Endothelial cell (in vitro differentiated cells): Measurements from ENCODE around the gene LAMB1. TPM values are rescaled to one million over a fixed set of nuclear protein-coding genes. Genes with fewer than 3 reads are reported as not detected.
A peak's percentile ranks its signal among the peaks of the same experiment; 100 is the strongest.

Source experiments
- DNase-seq: peaks from one replicate; pipeline ENCODE4 v3.0.0; 2021; ENCODE audit warnings: low spot score
- H3K27ac Mint-ChIP-seq: one replicate; pipeline ENCODE4 v1.8.0; 2021; ENCODE audit warnings: mixed read lengths, inconsistent platforms; ENCODE audit not compliant: unreplicated experiment
- H3K27me3 Mint-ChIP-seq: one replicate; pipeline ENCODE4 v1.8.0; 2021; ENCODE audit warnings: mild to moderate bottlenecking, moderate library complexity, mixed read lengths, inconsistent platforms; ENCODE audit not compliant: unreplicated experiment
- H3K36me3 Mint-ChIP-seq: one replicate; pipeline ENCODE4 v1.8.0; 2021; ENCODE audit warnings: mild to moderate bottlenecking, low read depth, mixed read lengths, inconsistent platforms; ENCODE audit not compliant: unreplicated experiment
- H3K4me1 Mint-ChIP-seq: one replicate; pipeline ENCODE4 v1.8.0; 2021; ENCODE audit warnings: mild to moderate bottlenecking, mixed read lengths, inconsistent platforms; ENCODE audit not compliant: unreplicated experiment
- H3K4me3 Mint-ChIP-seq: one replicate; pipeline ENCODE4 v1.8.0; 2021; ENCODE audit warnings: mild to moderate bottlenecking, mixed read lengths, inconsistent platforms; ENCODE audit not compliant: unreplicated experiment
- H3K9me3 Mint-ChIP-seq: one replicate; pipeline ENCODE4 v1.8.0; 2021; ENCODE audit warnings: mixed read lengths, inconsistent platforms; ENCODE audit not compliant: unreplicated experiment
- CTCF ChIP-seq: fragments of 200-600 bp; sonication (generic); IDR thresholded peaks from one replicate; pipeline ENCODE4 v1.5.0; 2021; ENCODE audit warnings: antibody characterized with exemption; ENCODE audit not compliant: unreplicated experiment
- total RNA-seq: library from RNA; stranded (reverse); fragmentation: NEBNext Ultra II Directional; extraction: Animal tissue kit (Norgen Biotek cat#: 25700); gene quantifications from one replicate; pipeline ENCODE4 v1.2.1, GENCODE V29; 2021; ENCODE audit not compliant: unreplicated experiment

The LAMB1 gene
- total RNA-seq, 1 donor from 2014 or later, result 453 TPM

GRCh38 chr7:107943018-107943417 is 59.9 kb downstream of the LAMB1 start:
- Mint-ChIP-seq H3K27me3 (peaks cover 4% of the 10 kb centered on the region), H3K4me3 (no peak overlapping the region), H3K27ac (no peak overlapping the region), H3K4me1 (peaks cover 45% of the 10 kb centered on the region), H3K36me3 (peaks cover 75% of the 10 kb centered on the region), H3K9me3 (no peaks in the 10 kb centered on the region)
- no peak for TF ChIP-seq CTCF
- DNase-seq, result no peak

GRCh38 chr7:107940951-107941350 is 62.0 kb downstream of the LAMB1 start:
- peaks cover 3% of the 10 kb centered on the region for H3K27me3 Mint-ChIP-seq
- peaks cover 66% of the 10 kb centered on the region for H3K36me3 Mint-ChIP-seq
- H3K9me3 Mint-ChIP-seq, result no peaks in the 10 kb centered on the region
- DNase-seq, result no peak
- peaks cover 37% of the 10 kb centered on the region for H3K4me1 Mint-ChIP-seq
- peak overlapping the region; percentile 6 for H3K4me3 Mint-ChIP-seq
- TF ChIP-seq CTCF, result no peak
- no peak overlapping the region for H3K27ac Mint-ChIP-seq

GRCh38 chr7:107939573-107940489 is 63.1 kb downstream of the LAMB1 start:
- Mint-ChIP-seq H3K4me1 (peaks cover 34% of the 10 kb centered on the region), H3K27ac (no peak overlapping the region), H3K36me3 (peaks cover 67% of the 10 kb centered on the region)

GRCh38 chr7:107938456-107939250 is 64.3 kb downstream of the LAMB1 start:
- DNase-seq, result no peak
- no peak overlapping the region for H3K27ac Mint-ChIP-seq
- peaks cover 58% of the 10 kb centered on the region for H3K36me3 Mint-ChIP-seq

More at GRCh38 chr7:107939573-107940489, 63.1 kb downstream of the LAMB1 start:
- TF ChIP-seq CTCF, result no peak
- DNase-seq, result no peak
- H3K4me3 Mint-ChIP-seq, result no peak overlapping the region
- H3K27me3 Mint-ChIP-seq, result no peaks in the 10 kb centered on the region
- no peaks in the 10 kb centered on the region for H3K9me3 Mint-ChIP-seq

More at GRCh38 chr7:107938456-107939250, 64.3 kb downstream of the LAMB1 start:
- Mint-ChIP-seq H3K4me1 (peaks cover 33% of the 10 kb centered on the region), H3K27me3 (no peaks in the 10 kb centered on the region), H3K9me3 (no peaks in the 10 kb centered on the region), H3K4me3 (peak overlapping the region; percentile 6)
- TF ChIP-seq CTCF, result no peak
